B cell (primary cell): ENCODE results near the gene TSHZ3. TPM values are rescaled to one million over a fixed set of nuclear protein-coding genes. Genes with fewer than 3 reads are reported as not detected.

Source experiments
- ATAC-seq: fragments of 200-7000 bp; cut with Tn5 transposase; one replicate; pipeline ENCODE4 v1.10.0; 2021; ENCODE audit warnings: low read depth, mild to moderate bottlenecking, moderate number of reproducible peaks, moderate library complexity
- CTCF ChIA-PET: fragments of 350-600 bp; sonication (Branson Sonifier 250); formaldehyde crosslinking; loops from one replicate; lab custom pipeline; 2021; ENCODE audit warnings: antibody characterized with exemption, inconsistent platforms; lab: Charles Lee
- POLR2A ChIA-PET: fragments of 350-600 bp; sonication (Branson Sonifier 250); formaldehyde crosslinking; loops from one replicate; lab custom pipeline; 2021; ENCODE audit warnings: antibody characterized with exemption; lab: Charles Lee
- DNase-seq: peaks from one replicate; pipeline ENCODE4 v3.0.0; 2013
- H2AFZ ChIP-seq: 2 replicates; pipeline ENCODE4 v1.6.1; 2012; ENCODE audit warnings: mild to moderate bottlenecking, low read depth, low read length; ENCODE audit not compliant: insufficient read depth, poor library complexity, severe bottlenecking
- H3K27ac ChIP-seq, 2 donors: 1 replicate in 1 of 2; 2 replicates in 1 of 2; pipeline ENCODE4 v1.5.1; 2012 to 2013; ENCODE audit warnings: low read length in 2 of 2, mild to moderate bottlenecking in 2 of 2, moderate library complexity in 1 of 2
- H3K27me3 ChIP-seq, 4 experiments: fragments of 200-600 bp in 1 of 4; sonication (generic) in 1 of 4; replicated peaks in 1 of 4; 1 replicate in 2 of 4; 2 replicates in 2 of 4; pipeline versions ENCODE4 v1.6.1 to v1.7.0; 2013 to 2016; ENCODE audit warnings: low read length in 3 of 4, mild to moderate bottlenecking in 2 of 4, mixed read lengths in 1 of 4, moderate library complexity in 1 of 4; ENCODE audit not compliant: insufficient read depth in 4 of 4, control insufficient read depth in 3 of 4; ENCODE audit errors: control extremely low read depth in 1 of 4
- H3K36me3 ChIP-seq, 2 experiments: replicated peaks in 1 of 2; 1 replicate in 1 of 2; 2 replicates in 1 of 2; pipeline versions ENCODE4 v1.6.1 to v1.7.1; 2013; ENCODE audit warnings: low read length in 1 of 2; ENCODE audit not compliant: insufficient read depth in 2 of 2, control insufficient read depth in 1 of 2; ENCODE audit errors: control extremely low read depth in 1 of 2, extremely low read depth in 1 of 2
- H3K4me1 ChIP-seq, 2 donors: fragments of 200-600 bp in 1 of 2; sonication (generic) in 1 of 2; 1 replicate in 1 of 2; 2 replicates in 1 of 2; pipeline versions ENCODE4 v1.5.1 to v1.6.1; 2013 to 2017; ENCODE audit warnings: low read length in 2 of 2; ENCODE audit not compliant: control insufficient read depth in 2 of 2, insufficient read depth in 2 of 2
- H3K4me2 ChIP-seq: replicated peaks from 2 replicates; pipeline ENCODE3; 2012; ENCODE audit warnings: mild to moderate bottlenecking, low read depth, low read length; ENCODE audit not compliant: poor library complexity, severe bottlenecking
- H3K4me3 ChIP-seq, 5 experiments: fragments of 200-600 bp in 1 of 5; sonication (generic) in 1 of 5; 1 replicate in 3 of 5; 2 replicates in 2 of 5; pipeline versions ENCODE4 v1.5.1 to v1.7.0; 2011 to 2016; ENCODE audit warnings: low read length in 4 of 5, mild to moderate bottlenecking in 4 of 5, low read depth in 2 of 5, control low read depth in 1 of 5, moderate library complexity in 1 of 5; ENCODE audit not compliant: insufficient read depth in 1 of 5; ENCODE audit errors: control extremely low read depth in 1 of 5, extremely low read depth in 1 of 5
- H3K79me2 ChIP-seq: fragments of 200-600 bp; sonication (generic); one replicate; pipeline ENCODE4 v1.6.0; 2016; ENCODE audit warnings: low read length; ENCODE audit not compliant: control insufficient read depth, insufficient read depth
- H3K9ac ChIP-seq: fragments of 200-600 bp; sonication (generic); 2 replicates; pipeline ENCODE4 v1.6.1; 2017; ENCODE audit warnings: mild to moderate bottlenecking, low read length, moderate library complexity
- H3K9me3 ChIP-seq, 3 donors: one replicate each; pipeline versions ENCODE4 v1.6.1 to v1.7.1; 2013; ENCODE audit warnings: low read length in 2 of 3; ENCODE audit not compliant: control insufficient read depth in 2 of 3, insufficient read depth in 1 of 3; ENCODE audit errors: control extremely low read depth in 1 of 3
- H4K20me1 ChIP-seq: 2 replicates; pipeline ENCODE4 v1.6.0; 2012; ENCODE audit warnings: mild to moderate bottlenecking, low read length; ENCODE audit not compliant: insufficient read depth, control insufficient read depth, poor library complexity, severe bottlenecking
- H3K27ac Mint-ChIP-seq: one replicate; pipeline ENCODE4 v1.8.0; 2021; ENCODE audit warnings: mixed read lengths
- H3K27me3 Mint-ChIP-seq: one replicate; pipeline ENCODE4 v1.8.0; 2021; ENCODE audit warnings: mixed read lengths
- H3K4me1 Mint-ChIP-seq: one replicate; pipeline ENCODE4 v1.8.0; 2021; ENCODE audit warnings: mixed read lengths
- H3K4me3 Mint-ChIP-seq: one replicate; pipeline ENCODE4 v1.8.0; 2021; ENCODE audit warnings: mixed read lengths
- H3K9me3 Mint-ChIP-seq: one replicate; pipeline ENCODE4 v1.8.0; 2022; ENCODE audit warnings: mixed read lengths; ENCODE audit not compliant: insufficient read depth
- CTCF ChIP-seq: fragments of 200-600 bp; IDR thresholded peaks from one replicate; pipeline ENCODE4 v1.8.0; 2022; ENCODE audit warnings: antibody characterized with exemption, mild to moderate bottlenecking
- EZH2 ChIP-seq: IDR thresholded peaks from 2 replicates; pipeline ENCODE4 v1.6.1; 2012; ENCODE audit warnings: borderline replicate concordance, low read depth, mild to moderate bottlenecking, moderate library complexity, low read length; ENCODE audit not compliant: insufficient read depth, poor library complexity, severe bottlenecking
- WGBS: methylation state at CpG from one replicate; pipeline ENCODE4 v1.1.5; 2013; ENCODE audit warnings: missing lambda C conversion rate; ENCODE audit not compliant: insufficient coverage; 5-methylcytosine and 5-hydroxymethylcytosine counted together
- intact Hi-C: fragments of 100-400 bp; cut with micrococcal nuclease; formaldehyde crosslinking; loops from one replicate; pipeline ENCODE4 v1.10.0; 2022
- polyA plus RNA-seq: library from polyadenylated mRNA; depleted of rRNA; stranded (reverse); fragments of >200 nt; gene quantifications from 2 replicates; pipeline ENCODE4 v1.2.3, GENCODE V29; 2012
- total RNA-seq, 2 donors: library from RNA; stranded (reverse); fragments of 120-200 nt in 1 of 2; gene quantifications; 1 replicate in 1 of 2; 2 replicates in 1 of 2; pipeline versions ENCODE4 v1.2.3 to v1.2.4, GENCODE V29; 2013 to 2022

Gene TSHZ3
- total and polyA plus RNA-seq, 2 donors (not counting 1 experiment from before 2014, with no cell fraction given) = 0.03 to 0.34 TPM

GRCh38 chr19:31261019-31261602 is 88.1 kb downstream of the TSHZ3 start:
- ATAC-seq (no peak), DNase-seq (no peak)
- peaks cover 0 to 37% (median 0%) of the 10 kb centered on the region in 3 donors for H3K9me3 ChIP-seq
- H3K79me2 ChIP-seq = no peaks in the 10 kb centered on the region
- intact Hi-C loops = no loop called here
- H3K36me3 ChIP-seq = no peaks in the 10 kb centered on the region
- no peaks in the 10 kb centered on the region for H3K9me3 Mint-ChIP-seq
- no peaks in the 10 kb centered on the region for H3K27me3 Mint-ChIP-seq
- POLR2A ChIA-PET = no interaction called here
- H3K27ac ChIP-seq = no peak overlapping the region
- no peaks in the 10 kb centered on the region for H4K20me1 ChIP-seq
- WGBS = 54% methylated on average over 2 of the region's 3 CpGs
- H3K27ac Mint-ChIP-seq = no peak overlapping the region
- no peaks in the 10 kb centered on the region for H3K4me1 Mint-ChIP-seq
- no peak overlapping the region for H3K4me3 Mint-ChIP-seq
- H3K4me1 ChIP-seq = no peaks in the 10 kb centered on the region
- CTCF ChIA-PET = no interaction called here
- no peaks in the 10 kb centered on the region for H3K27me3 ChIP-seq
- no peak for TF ChIP-seq EZH2
- TF ChIP-seq CTCF = no peak
- no peak overlapping the region for H3K4me2 ChIP-seq
- H2AFZ ChIP-seq = no peak overlapping the region
- no peak overlapping the region for H3K9ac ChIP-seq
- no peak overlapping the region for H3K4me3 ChIP-seq

GRCh38 chr19:31260171-31260933 is 88.9 kb downstream of the TSHZ3 start:
- no peak for TF ChIP-seq CTCF
- no peak for TF ChIP-seq EZH2
- H3K9ac ChIP-seq = no peak overlapping the region
- intact Hi-C loops = no loop called here
- no peaks in the 10 kb centered on the region for H3K36me3 ChIP-seq
- 79% methylated on average over 6 of the region's 7 CpGs for WGBS
- H4K20me1 ChIP-seq = no peaks in the 10 kb centered on the region
- ATAC-seq (no peak), DNase-seq (no peak)
- Mint-ChIP-seq H3K4me1 (no peaks in the 10 kb centered on the region), H3K27me3 (no peaks in the 10 kb centered on the region), H3K4me3 (no peak overlapping the region), H3K9me3 (no peaks in the 10 kb centered on the region), H3K27ac (no peak overlapping the region)
- H3K9me3 ChIP-seq = peaks cover 0 to 41% (median 0%) of the 10 kb centered on the region in 3 donors
- no peak overlapping the region for H3K27ac ChIP-seq
- no peak overlapping the region for H3K4me2 ChIP-seq
- no peaks in the 10 kb centered on the region for H3K4me1 ChIP-seq
- no peaks in the 10 kb centered on the region for H3K79me2 ChIP-seq
- H3K27me3 ChIP-seq = no peaks in the 10 kb centered on the region
- no peak overlapping the region for H2AFZ ChIP-seq
- no peak overlapping the region for H3K4me3 ChIP-seq
- POLR2A ChIA-PET = no interaction called here
- CTCF ChIA-PET = no interaction called here
